ENCODE results near the gene ARIH2. TPM values are rescaled to one million over a fixed set of nuclear protein-coding genes. Genes with fewer than 3 reads are reported as not detected.

Gene ARIH2
- total RNA-seq, 4 donors from 2014 or later, result 37.4 to 102 (median 79.9) TPM

GRCh38 chr3:48881652-48882114, 37.0 kb upstream of the ARIH2 start:
- H3K9me3 ChIP-seq, result no peaks in the 10 kb centered on the region
- DNase-seq, result no peak
- H3K27me3 ChIP-seq, result no peaks in the 10 kb centered on the region
- no peak overlapping the region for H3K27ac ChIP-seq
- TF ChIP-seq CTCF (IDR thresholded peaks at IDR 0.05) (no peak), POLR2A (IDR thresholded peaks at IDR 0.05) (no peak)
- H3K4me3 ChIP-seq, result no peak overlapping the region
- intact Hi-C loops (cut with DNase I; ENCODE audit: low total_unique reads), result no loop called here
- H3K4me1 ChIP-seq, result no peaks in the 10 kb centered on the region
- no peaks in the 10 kb centered on the region for H3K36me3 ChIP-seq

GRCh38 chr3:48885753-48886152, 32.9 kb upstream of the ARIH2 start:
- Histone ChIP-seq H3K36me3 (no peaks in the 10 kb centered on the region), H3K4me3 (no peak overlapping the region), H3K4me1 (no peaks in the 10 kb centered on the region), H3K27ac (no peak overlapping the region), H3K9me3 (no peaks in the 10 kb centered on the region), H3K27me3 (no peaks in the 10 kb centered on the region)
- DNase-seq, result no peak
- TF ChIP-seq CTCF (IDR thresholded peaks at IDR 0.05) (no peak), POLR2A (IDR thresholded peaks at IDR 0.05) (no peak)
- intact Hi-C loops (cut with DNase I; ENCODE audit: low total_unique reads), result no loop called here

GRCh38 chr3:48891606-48892005, 27.0 kb upstream of the ARIH2 start:
- intact Hi-C loops (cut with DNase I; ENCODE audit: low total_unique reads), result no loop called here
- no peaks in the 10 kb centered on the region for H3K9me3 ChIP-seq
- no peak for TF ChIP-seq CTCF (IDR thresholded peaks at IDR 0.05)
- no peak for TF ChIP-seq POLR2A (IDR thresholded peaks at IDR 0.05)
- no peak for DNase-seq
- no peak overlapping the region for H3K27ac ChIP-seq
- no peaks in the 10 kb centered on the region for H3K4me1 ChIP-seq
- no peak overlapping the region for H3K4me3 ChIP-seq
- no peaks in the 10 kb centered on the region for H3K27me3 ChIP-seq
- no peaks in the 10 kb centered on the region for H3K36me3 ChIP-seq

- H3K9me3 ChIP-seq, result no peaks in the 10 kb centered on the region
- DNase-seq, result no peak
- intact Hi-C loops (cut with DNase I; ENCODE audit: low total_unique reads), result no loop called here
- no peak overlapping the region for H3K27ac ChIP-seq
- no peaks in the 10 kb centered on the region for H3K36me3 ChIP-seq
- no peaks in the 10 kb centered on the region for H3K4me1 ChIP-seq
- TF ChIP-seq CTCF (IDR thresholded peaks at IDR 0.05), result no peak
- no peak for TF ChIP-seq POLR2A (IDR thresholded peaks at IDR 0.05)
- H3K27me3 ChIP-seq, result no peaks in the 10 kb centered on the region
- H3K4me3 ChIP-seq, result no peak overlapping the region
Measured at GRCh38 chr3:48894516-48894915, 24.1 kb upstream of the ARIH2 start.

- H3K27me3 ChIP-seq, result no peaks in the 10 kb centered on the region
- TF ChIP-seq CTCF (IDR thresholded peaks at IDR 0.05) (no peak), POLR2A (IDR thresholded peaks at IDR 0.05) (no peak)
- no peaks in the 10 kb centered on the region for H3K9me3 ChIP-seq
- no peaks in the 10 kb centered on the region for H3K4me1 ChIP-seq
- DNase-seq, result no peak
- H3K36me3 ChIP-seq, result no peaks in the 10 kb centered on the region
- intact Hi-C loops (cut with DNase I; ENCODE audit: low total_unique reads), result no loop called here
- H3K27ac ChIP-seq, result no peak overlapping the region
- H3K4me3 ChIP-seq, result no peak overlapping the region
Measured at GRCh38 chr3:48896936-48897335, 21.7 kb upstream of the ARIH2 start.

All from uterus (tissue), 4 donors.